Measurements from ENCODE around the gene NFKB1.

DNA sequence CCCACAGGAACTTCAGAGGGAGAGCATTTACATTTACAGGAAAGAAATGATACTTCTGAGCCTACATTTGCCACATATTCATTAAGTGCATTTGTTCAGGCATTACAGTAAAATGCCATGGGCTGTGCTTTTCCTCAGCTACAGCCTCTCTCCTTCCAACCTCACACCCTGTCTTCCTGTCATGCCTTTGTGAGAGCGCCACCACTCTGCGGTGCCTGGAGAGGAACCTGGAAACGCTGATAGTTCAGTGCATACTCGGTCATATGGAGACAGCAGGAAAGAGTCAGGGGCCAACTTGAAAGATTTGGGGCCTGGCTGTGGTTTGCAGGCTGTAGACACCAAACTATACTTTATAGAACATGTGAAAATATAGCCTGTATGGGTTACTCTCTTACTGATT, 40.5 kb downstream of the NFKB1 start:
- TF ChIP-seq, protein P1, sequence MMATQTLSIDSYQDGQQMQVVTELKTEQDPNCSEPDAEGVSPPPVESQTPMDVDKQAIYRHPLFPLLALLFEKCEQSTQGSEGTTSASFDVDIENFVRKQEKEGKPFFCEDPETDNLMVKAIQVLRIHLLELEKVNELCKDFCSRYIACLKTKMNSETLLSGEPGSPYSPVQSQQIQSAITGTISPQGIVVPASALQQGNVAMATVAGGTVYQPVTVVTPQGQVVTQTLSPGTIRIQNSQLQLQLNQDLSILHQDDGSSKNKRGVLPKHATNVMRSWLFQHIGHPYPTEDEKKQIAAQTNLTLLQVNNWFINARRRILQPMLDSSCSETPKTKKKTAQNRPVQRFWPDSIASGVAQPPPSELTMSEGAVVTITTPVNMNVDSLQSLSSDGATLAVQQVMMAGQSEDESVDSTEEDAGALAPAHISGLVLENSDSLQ (IDR thresholded peaks at IDR 0.05) = no peak
- TF ChIP-seq FOXM1 (IDR thresholded peaks at IDR 0.05; ENCODE audit: borderline replicate concordance) (no peak), TARDBP (IDR thresholded peaks at IDR 0.05) (no peak), BHLHE40 (IDR thresholded peaks at IDR 0.05; ENCODE audit: borderline replicate concordance) (no peak), NFRKB (IDR thresholded peaks at IDR 0.05) (no peak), ARNT (IDR thresholded peaks at IDR 0.05) (no peak), FOXK2 (IDR thresholded peaks at IDR 0.05) (no peak), LEF1 (IDR thresholded peaks at IDR 0.05; ENCODE audit: borderline replicate concordance) (no peak), FOXA1 (IDR thresholded peaks at IDR 0.05) (no peak), CTBP1 (IDR thresholded peaks at IDR 0.05; ENCODE audit: borderline replicate concordance) (no peak), SP1 (IDR thresholded peaks at IDR 0.05) (no peak), HDGF (IDR thresholded peaks at IDR 0.05; ENCODE audit: borderline replicate concordance) (no peak), ELF4 (IDR thresholded peaks at IDR 0.05) (no peak)
